H9 (cell line): ENCODE measurements around the gene TECTA. TPM values are rescaled to one million over a fixed set of nuclear protein-coding genes. Genes with fewer than 3 reads are reported as not detected.

Source experiments
- DNase-seq: peaks from one replicate; pipeline ENCODE4 v3.0.0-alpha.2; 2017
- H2AFZ ChIP-seq: one replicate; pipeline ENCODE4 v1.6.1; 2013; ENCODE audit warnings: mild to moderate bottlenecking, low read length, control low read depth, moderate library complexity
- H2AK5ac ChIP-seq: 2 replicates; pipeline ENCODE4 v1.6.1; 2013; ENCODE audit warnings: low read length, control low read depth, mixed read lengths; ENCODE audit not compliant: insufficient read length
- H2BK120ac ChIP-seq: one replicate; pipeline ENCODE4 v1.6.1; 2013; ENCODE audit warnings: low read depth, mild to moderate bottlenecking, low read length, control low read depth, inconsistent platforms; ENCODE audit not compliant: poor library complexity, severe bottlenecking
- H2BK12ac ChIP-seq: 2 replicates; pipeline ENCODE4 v1.6.1; 2013; ENCODE audit warnings: low read length, control low read depth, mixed read lengths, low read depth; ENCODE audit not compliant: insufficient read length
- H2BK15ac ChIP-seq: 2 replicates; pipeline ENCODE4 v1.6.1; 2013; ENCODE audit warnings: low read depth, low read length, control low read depth
- H2BK20ac ChIP-seq: one replicate; pipeline ENCODE4 v1.6.1; 2013; ENCODE audit warnings: low read depth, mild to moderate bottlenecking, low read length, control low read depth, inconsistent platforms; ENCODE audit not compliant: poor library complexity, severe bottlenecking
- H2BK5ac ChIP-seq: 2 replicates; pipeline ENCODE4 v1.6.1; 2013; ENCODE audit warnings: low read length, control low read depth, mixed read lengths; ENCODE audit not compliant: insufficient read length
- H3K14ac ChIP-seq: 2 replicates; pipeline ENCODE4 v1.6.1; 2013; ENCODE audit warnings: low read length, control low read depth; ENCODE audit not compliant: insufficient read depth
- H3K18ac ChIP-seq: 2 replicates; pipeline ENCODE4 v1.6.1; 2013; ENCODE audit warnings: low read depth, mild to moderate bottlenecking, mixed read lengths, low read length, control low read depth; ENCODE audit not compliant: insufficient read length
- H3K23ac ChIP-seq: 2 replicates; pipeline ENCODE4 v1.6.1; 2013; ENCODE audit warnings: low read length, control low read depth, mixed read lengths, low read depth; ENCODE audit not compliant: insufficient read length
- H3K23me2 ChIP-seq: 2 replicates; pipeline ENCODE4 v1.6.1; 2013; ENCODE audit warnings: low read depth, mild to moderate bottlenecking, mixed read lengths, low read length, control low read depth; ENCODE audit not compliant: insufficient read length, poor library complexity, severe bottlenecking
- H3K27ac ChIP-seq: 2 replicates; pipeline ENCODE4 v1.5.1; 2013; ENCODE audit warnings: low read length, control low read depth, mixed read lengths, low read depth; ENCODE audit not compliant: insufficient read length
- H3K27me3 ChIP-seq: 2 replicates; pipeline ENCODE4 v1.6.1; 2013; ENCODE audit warnings: low read length, control low read depth, inconsistent platforms; ENCODE audit not compliant: insufficient read depth
- H3K4ac ChIP-seq: 2 replicates; pipeline ENCODE4 v1.6.1; 2013; ENCODE audit warnings: low read depth, mild to moderate bottlenecking, control low read depth, inconsistent platforms, low read length, moderate library complexity
- H3K4me1 ChIP-seq: 2 replicates; pipeline ENCODE4 v1.6.1; 2013; ENCODE audit warnings: low read length, control low read depth, inconsistent platforms; ENCODE audit not compliant: insufficient read depth
- H3K4me2 ChIP-seq: 2 replicates; pipeline ENCODE4 v1.6.1; 2013; ENCODE audit warnings: low read length, control low read depth, mixed read lengths; ENCODE audit not compliant: insufficient read length, insufficient read depth
- H3K56ac ChIP-seq: 2 replicates; pipeline ENCODE4 v1.6.1; 2013; ENCODE audit warnings: low read depth, mild to moderate bottlenecking, mixed read lengths, low read length, control low read depth; ENCODE audit not compliant: insufficient read length
- H3K79me1 ChIP-seq: 2 replicates; pipeline ENCODE4 v1.6.1; 2013; ENCODE audit warnings: low read depth, mild to moderate bottlenecking, moderate library complexity, low read length, control low read depth, inconsistent platforms; ENCODE audit not compliant: insufficient read depth, poor library complexity, severe bottlenecking
- H3K79me2 ChIP-seq: 2 replicates; pipeline ENCODE4 v1.6.1; 2013; ENCODE audit warnings: low read length, control low read depth, inconsistent platforms; ENCODE audit not compliant: insufficient read depth
- H3K9ac ChIP-seq: 2 replicates; pipeline ENCODE4 v1.6.1; 2013; ENCODE audit warnings: low read length, control low read depth, mixed read lengths; ENCODE audit not compliant: insufficient read length; ENCODE audit errors: extremely low read depth
- H3K9me3 ChIP-seq: one replicate; pipeline ENCODE4 v1.6.1; 2013; ENCODE audit warnings: low read depth, low read length, inconsistent platforms; ENCODE audit not compliant: control insufficient read depth
- H3T11ph ChIP-seq: one replicate; pipeline ENCODE4 v1.6.1; 2013; ENCODE audit warnings: mild to moderate bottlenecking, low read length, control low read depth, inconsistent platforms
- H4K20me1 ChIP-seq: one replicate; pipeline ENCODE4 v1.6.1; 2013; ENCODE audit not compliant: control insufficient read depth, insufficient read length, insufficient read depth
- H4K5ac ChIP-seq: 2 replicates; pipeline ENCODE4 v1.6.1; 2013; ENCODE audit warnings: low read depth, mild to moderate bottlenecking, mixed read lengths, low read length, control low read depth; ENCODE audit not compliant: insufficient read length
- H4K8ac ChIP-seq: replicated peaks from 2 replicates; pipeline ENCODE4 v1.6.1; 2013; ENCODE audit warnings: low read length, control low read depth, mixed read lengths, low read depth; ENCODE audit not compliant: insufficient read length
- H4K91ac ChIP-seq: 2 replicates; pipeline ENCODE4 v1.6.1; 2013; ENCODE audit warnings: low read depth, mild to moderate bottlenecking, moderate library complexity, mixed read lengths, low read length, control low read depth; ENCODE audit not compliant: insufficient read length
- H3K27ac Mint-ChIP-seq, 3 experiments: 2 replicates in 2 of 3; 3 replicates in 1 of 3; pipeline ENCODE4 v1.8.0; 2020 to 2021; ENCODE audit warnings: mixed read lengths in 3 of 3, mild to moderate bottlenecking in 1 of 3, moderate library complexity in 1 of 3
- H3K27me3 Mint-ChIP-seq: 2 replicates; pipeline ENCODE4 v1.8.0; 2021; ENCODE audit warnings: low read depth, mild to moderate bottlenecking, moderate library complexity, mixed read lengths
- H3K36me3 Mint-ChIP-seq, 3 experiments: 2 replicates in 2 of 3; 3 replicates in 1 of 3; pipeline ENCODE4 v1.8.0; 2020 to 2021; ENCODE audit warnings: low read depth in 3 of 3, mixed read lengths in 3 of 3; ENCODE audit not compliant: insufficient read depth in 1 of 3
- H3K4me1 Mint-ChIP-seq, 2 experiments: 2 replicates each; pipeline ENCODE4 v1.8.0; 2020; ENCODE audit warnings: mixed read lengths in 2 of 2
- H3K4me3 Mint-ChIP-seq, 2 experiments: 2 replicates in 1 of 2; 3 replicates in 1 of 2; pipeline ENCODE4 v1.8.0; 2020 to 2021; ENCODE audit warnings: mild to moderate bottlenecking in 2 of 2, mixed read lengths in 2 of 2, moderate library complexity in 1 of 2
- H3K9me3 Mint-ChIP-seq, 2 experiments: 2 replicates in 1 of 2; 3 replicates in 1 of 2; pipeline ENCODE4 v1.8.0; 2020; ENCODE audit warnings: mild to moderate bottlenecking in 2 of 2, mixed read lengths in 2 of 2, moderate library complexity in 1 of 2
- CTCF ChIP-seq: fragments of 200-600 bp; sonication (generic); conservative IDR thresholded peaks from 3 replicates; pipeline ENCODE4 v1.8.0; 2021; ENCODE audit warnings: antibody characterized with exemption, mild to moderate bottlenecking
- WGBS: extraction: QIAGEN DNeasy Blood & Tissue Kit; methylation state at CpG from one replicate; pipeline ENCODE4 v1.1.7; 2013; ENCODE audit warnings: missing lambda C conversion rate, low lambda C conversion rate, mixed read lengths; ENCODE audit not compliant: insufficient read length; ENCODE audit errors: extremely low coverage; 5-methylcytosine and 5-hydroxymethylcytosine counted together
- total RNA-seq: library from RNA; stranded (reverse); gene quantifications from 2 replicates; pipeline ENCODE4 v1.2.1, GENCODE V29; 2021

The TECTA gene
- total RNA-seq, 1 experiment from 2014 or later = 0.66 TPM

GRCh38 chr11:121081321-121081720 lies 19.7 kb upstream of the TECTA start:
- H3K23ac ChIP-seq = no peak overlapping the region
- H3K14ac ChIP-seq = no peak overlapping the region
- H3K27me3 ChIP-seq = no peaks in the 10 kb centered on the region
- no peak for DNase-seq
- Mint-ChIP-seq H3K27ac (no peak overlapping the region), H3K9me3 (no peaks in the 10 kb centered on the region), H3K36me3 (peaks cover 0 to 3% (median 0%) of the 10 kb centered on the region in 3 experiments; a peak in 3 of 7 replicates), H3K4me3 (no peak overlapping the region), H3K4me1 (no peaks in the 10 kb centered on the region; a peak in 1 of 4 replicates), H3K27me3 (no peaks in the 10 kb centered on the region)
- H2BK20ac ChIP-seq = no peak overlapping the region
- H3K27ac ChIP-seq = no peak overlapping the region
- H3K4ac ChIP-seq = no peak overlapping the region
- no peak overlapping the region for H4K8ac ChIP-seq
- no CpG with 5 or more reads among the region's 3 CpGs for WGBS
- H2BK5ac ChIP-seq = no peak overlapping the region
- no peaks in the 10 kb centered on the region for H3K4me1 ChIP-seq
- H3K79me1 ChIP-seq = no peaks in the 10 kb centered on the region
- H4K5ac ChIP-seq = no peak overlapping the region
- no peak overlapping the region for H2AFZ ChIP-seq
- no peak overlapping the region for H4K91ac ChIP-seq
- no peak overlapping the region for H3T11ph ChIP-seq
- H3K23me2 ChIP-seq = no peaks in the 10 kb centered on the region
- H3K9me3 ChIP-seq = no peaks in the 10 kb centered on the region
- H3K18ac ChIP-seq = no peak overlapping the region
- no peak for TF ChIP-seq CTCF
- H4K20me1 ChIP-seq = no peaks in the 10 kb centered on the region
- H3K79me2 ChIP-seq = no peaks in the 10 kb centered on the region
- no peak overlapping the region for H3K56ac ChIP-seq
- H2BK12ac ChIP-seq = no peak overlapping the region
- no peak overlapping the region for H2BK120ac ChIP-seq
- H2AK5ac ChIP-seq = no peak overlapping the region
- no peak overlapping the region for H3K9ac ChIP-seq
- no peak overlapping the region for H2BK15ac ChIP-seq
- no peak overlapping the region for H3K4me2 ChIP-seq
